Prostate gland (tissue), 2 donors: Measurements from ENCODE around the gene ARHGAP24.

Experiments
- POLR2A ChIP-seq: fragments of 450-650 bp; IDR thresholded peaks from one replicate; pipeline ENCODE4 v1.6.1; 2016; ENCODE audit warnings: antibody characterized with exemption, mild to moderate bottlenecking
- TF ChIP-seq, protein P1 (sequence below), 4 experiments: fragments of 200-600 bp in 2 of 4; fragments of 450-650 bp in 2 of 4; sonication (generic) in 2 of 4; IDR thresholded peaks; 1 replicate in 3 of 4; 2 replicates in 1 of 4; pipeline ENCODE4 v1.5.1; 2016 to 2019; ENCODE audit warnings: antibody characterized with exemption in 4 of 4, mild to moderate bottlenecking in 2 of 4, moderate library complexity in 2 of 4

DNA sequence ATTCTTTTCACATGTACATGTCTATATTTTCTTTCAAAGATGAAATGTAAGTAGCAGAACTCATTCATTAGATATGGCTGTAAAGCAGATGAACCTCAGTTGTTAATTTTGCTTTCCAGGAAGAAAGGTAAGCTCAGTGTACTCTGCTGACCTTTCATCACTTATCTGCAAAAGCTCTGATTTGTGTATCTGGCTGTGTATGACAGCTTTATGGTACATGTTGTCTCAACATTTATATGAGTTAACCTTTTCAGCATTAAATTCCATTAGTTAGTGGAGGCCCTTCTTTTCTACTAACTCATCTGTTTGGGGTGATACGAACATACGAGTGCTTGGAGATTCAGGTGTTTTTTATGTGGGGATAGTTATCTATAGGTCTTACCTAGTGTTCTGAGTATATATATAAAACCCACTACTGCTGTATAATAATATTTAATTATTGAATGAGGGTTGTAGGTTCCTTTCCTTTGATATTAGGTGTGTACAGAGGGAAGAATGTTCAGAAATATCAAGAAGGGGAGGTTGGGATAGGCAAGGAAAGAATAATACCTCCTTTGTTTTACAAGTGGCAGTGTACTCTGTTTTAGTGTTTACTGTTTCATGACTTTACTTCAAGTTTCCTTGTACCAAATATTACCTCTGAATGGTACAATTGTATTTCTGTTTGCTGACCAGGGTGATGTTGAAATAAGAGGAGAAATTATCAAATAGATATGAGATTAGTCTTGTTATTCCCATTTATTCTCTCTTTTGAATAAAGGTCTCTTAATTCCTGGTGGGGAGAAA is 395.5 kb downstream of the ARHGAP24 start:
- TF ChIP-seq POLR2A, result no peak
- TF ChIP-seq, protein P1, sequence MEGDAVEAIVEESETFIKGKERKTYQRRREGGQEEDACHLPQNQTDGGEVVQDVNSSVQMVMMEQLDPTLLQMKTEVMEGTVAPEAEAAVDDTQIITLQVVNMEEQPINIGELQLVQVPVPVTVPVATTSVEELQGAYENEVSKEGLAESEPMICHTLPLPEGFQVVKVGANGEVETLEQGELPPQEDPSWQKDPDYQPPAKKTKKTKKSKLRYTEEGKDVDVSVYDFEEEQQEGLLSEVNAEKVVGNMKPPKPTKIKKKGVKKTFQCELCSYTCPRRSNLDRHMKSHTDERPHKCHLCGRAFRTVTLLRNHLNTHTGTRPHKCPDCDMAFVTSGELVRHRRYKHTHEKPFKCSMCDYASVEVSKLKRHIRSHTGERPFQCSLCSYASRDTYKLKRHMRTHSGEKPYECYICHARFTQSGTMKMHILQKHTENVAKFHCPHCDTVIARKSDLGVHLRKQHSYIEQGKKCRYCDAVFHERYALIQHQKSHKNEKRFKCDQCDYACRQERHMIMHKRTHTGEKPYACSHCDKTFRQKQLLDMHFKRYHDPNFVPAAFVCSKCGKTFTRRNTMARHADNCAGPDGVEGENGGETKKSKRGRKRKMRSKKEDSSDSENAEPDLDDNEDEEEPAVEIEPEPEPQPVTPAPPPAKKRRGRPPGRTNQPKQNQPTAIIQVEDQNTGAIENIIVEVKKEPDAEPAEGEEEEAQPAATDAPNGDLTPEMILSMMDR (IDR thresholded peaks at IDR 0.05), result no peak
